HG03378 (cell line): ENCODE data around the gene DCTN5.

ENCODE experiments used
- ATAC-seq: cut with Tn5 transposase; IDR thresholded peaks from one replicate; pipeline ENCODE4 v1.9.1; 2021; ENCODE audit warnings: mild to moderate bottlenecking, moderate library complexity; ENCODE audit not compliant: unreplicated experiment

Gene DCTN5

DNA sequence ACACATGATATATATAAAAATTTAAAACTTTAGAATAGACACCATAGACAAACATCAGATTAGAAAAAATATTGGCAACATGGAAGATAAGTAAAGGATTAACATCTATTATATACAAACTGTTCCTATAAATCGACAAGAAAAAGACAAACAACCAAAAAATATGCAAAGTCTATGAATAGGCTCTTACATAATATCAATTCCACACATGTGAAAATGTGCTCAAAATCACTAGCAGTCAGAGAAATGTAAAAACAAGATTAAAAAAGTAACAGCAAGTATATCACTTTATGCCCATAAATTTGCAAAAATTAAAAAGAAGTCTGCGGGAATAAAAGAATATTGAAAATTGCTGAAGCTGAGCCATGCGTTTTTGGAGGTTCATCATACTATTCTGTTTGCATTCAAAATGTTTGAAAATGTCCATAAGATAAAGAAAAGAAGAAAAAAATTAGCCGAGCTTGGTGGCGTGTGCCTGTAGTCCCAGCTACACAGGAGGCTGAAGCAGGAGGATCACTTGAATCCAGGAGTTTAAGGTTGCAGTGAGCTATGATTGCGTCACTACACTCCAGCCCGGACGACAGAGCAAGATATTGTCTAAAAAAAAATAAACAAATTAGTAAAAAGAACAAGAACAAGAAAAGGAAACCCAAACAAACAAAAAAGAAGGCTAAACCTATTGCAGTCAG is 83.0 kb downstream of the DCTN5 start:
- ATAC-seq: no peak

DNA sequence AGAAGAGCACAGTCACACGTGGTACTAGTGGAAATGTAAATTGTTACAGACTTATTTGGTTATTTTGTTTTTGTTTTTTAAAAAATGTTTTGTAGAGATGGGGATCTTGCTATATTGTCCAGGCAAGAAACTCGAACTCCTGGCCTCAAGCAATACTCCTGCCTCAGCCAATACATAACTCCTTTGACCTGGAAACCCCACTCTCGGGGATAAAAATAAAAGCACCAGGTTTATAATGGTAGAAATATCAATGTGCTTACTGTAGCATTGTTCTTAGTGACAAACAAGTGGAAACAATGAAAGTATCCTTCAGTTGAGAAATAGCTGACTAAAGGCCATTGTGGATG is 83.5 kb downstream of the DCTN5 start:
- no peak for ATAC-seq

DNA sequence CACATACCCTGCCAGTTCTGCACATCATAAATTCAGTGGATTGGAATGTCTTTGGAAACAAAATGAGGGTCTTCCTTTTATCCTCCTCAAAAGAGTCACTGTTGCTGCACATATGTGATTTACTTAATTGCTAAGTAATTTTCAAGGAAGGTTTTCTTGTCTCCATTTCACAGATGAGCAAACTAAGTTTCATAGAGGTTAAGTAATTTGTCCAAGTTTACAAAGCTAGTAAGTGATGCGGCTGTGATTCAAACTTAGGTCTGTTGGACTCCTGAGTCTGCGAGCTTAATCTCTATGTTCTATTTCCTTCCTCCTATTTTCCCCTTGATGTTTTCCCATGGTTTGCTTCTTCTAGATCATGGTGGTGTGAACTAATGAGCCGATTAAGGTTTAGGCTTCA is 85.4 kb downstream of the DCTN5 start:
- ATAC-seq: no peak
